Measurements from ENCODE around the gene FOS.
A peak's percentile ranks its signal among the peaks of the same experiment; 100 is the strongest.

The FOS gene

GRCh38 chr14:75279153-75279762, 630 bp downstream of the FOS start (continued):
- TF ChIP-seq PRDM4 (tag by site-specific recombination; IDR thresholded peaks at IDR 0.05) (no peak), ZNF626 (tag by site-specific recombination; IDR thresholded peaks at IDR 0.05) (no peak), ZNF548 (tag by site-specific recombination; IDR thresholded peaks at IDR 0.05) (no peak), ZNF248 (tag by site-specific recombination; IDR thresholded peaks at IDR 0.05) (no peak), ZNF202 (tag by site-specific recombination; IDR thresholded peaks at IDR 0.05; ENCODE audit: borderline replicate concordance) (no peak), ZNF140 (tag by site-specific recombination; IDR thresholded peaks at IDR 0.05) (no peak), PRDM1 (tag by site-specific recombination; IDR thresholded peaks at IDR 0.05) (no peak), HIC1 (tag by site-specific recombination; IDR thresholded peaks at IDR 0.05) (no peak), ZNF274 (IDR thresholded peaks at IDR 0.05; ENCODE audit: low read length) (no peak), ZNF274 (tag by site-specific recombination; IDR thresholded peaks at IDR 0.05; ENCODE audit: borderline replicate concordance) (no peak), SETDB1 (IDR thresholded peaks at IDR 0.05; ENCODE audit: insufficient read length, low read length) (no peak), ZNF335 (tag by site-specific recombination; conservative IDR thresholded peaks at IDR 0.05) (0 out of 2 replicates have a peak, but pooled peaks have one; percentile 13), ZNF629 (tag by site-specific recombination; IDR thresholded peaks at IDR 0.05) (peak; percentile 69), EGR2 (tag by site-specific recombination; IDR thresholded peaks at IDR 0.05; ENCODE audit: low read depth) (no peak), SCRT2 (tag by site-specific recombination; IDR thresholded peaks at IDR 0.05) (no peak), ZBTB8A (tag by site-specific recombination; IDR thresholded peaks at IDR 0.05) (no peak), ZNF341 (tag by site-specific recombination; IDR thresholded peaks at IDR 0.05; ENCODE audit: low read depth) (peak; percentile 56), ZNF26 (tag by site-specific recombination; IDR thresholded peaks at IDR 0.05) (no peak), WT1 (tag by site-specific recombination; IDR thresholded peaks at IDR 0.05) (peak; percentile 41; the same call in 1 of the 2 replicates), TSHZ1 (tag by site-specific recombination; IDR thresholded peaks at IDR 0.05; ENCODE audit: borderline replicate concordance) (no peak), ZNF777 (tag by site-specific recombination; IDR thresholded peaks at IDR 0.05; ENCODE audit: borderline replicate concordance) (no peak), MZF1 (tag by site-specific recombination; IDR thresholded peaks at IDR 0.05; ENCODE audit: borderline replicate concordance) (no peak), ZNF449 (tag by site-specific recombination; IDR thresholded peaks at IDR 0.05) (no peak), ZNF112 (tag by site-specific recombination; IDR thresholded peaks at IDR 0.05) (no peak), AEBP2 (tag by site-specific recombination; IDR thresholded peaks at IDR 0.05; ENCODE audit: borderline replicate concordance) (no peak), ZNF639 (tag by site-specific recombination; IDR thresholded peaks at IDR 0.05) (no peak)
